Stimulated activated CD4-positive, alpha-beta T cell treated with anti-CD3 and anti-CD28 coated beads, Interleukin-1b, Interleukin-23, amount 100 ng/mL, for 48 hours (primary cell): ENCODE results near the gene PTPRG.
A peak's percentile ranks its signal among the peaks of the same experiment; 100 is the strongest.

Source experiments
- DNase-seq: peaks from one replicate; pipeline ENCODE4 v3.0.0-alpha.2; 2020

Gene PTPRG

DNA sequence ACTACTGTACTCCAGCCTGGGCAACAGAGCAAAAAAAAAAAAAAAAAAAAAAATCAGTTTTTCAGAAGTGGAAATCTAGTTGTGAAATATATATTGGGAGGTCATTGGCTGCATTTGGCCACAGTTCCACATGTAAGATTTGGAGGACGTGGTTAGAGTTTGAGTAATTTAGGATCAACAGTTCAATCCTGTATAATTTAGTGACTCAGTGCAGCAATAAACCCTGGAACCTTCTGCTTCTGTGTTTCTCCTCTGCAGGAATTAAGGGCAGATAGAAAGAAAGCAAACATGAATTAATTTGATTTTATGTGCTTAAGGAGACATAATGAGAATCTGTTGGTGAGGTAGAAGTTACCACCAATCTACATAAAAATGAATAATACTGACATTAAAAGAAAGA lies 347.0 kb downstream of the PTPRG start:
- DNase-seq: no peak

DNA sequence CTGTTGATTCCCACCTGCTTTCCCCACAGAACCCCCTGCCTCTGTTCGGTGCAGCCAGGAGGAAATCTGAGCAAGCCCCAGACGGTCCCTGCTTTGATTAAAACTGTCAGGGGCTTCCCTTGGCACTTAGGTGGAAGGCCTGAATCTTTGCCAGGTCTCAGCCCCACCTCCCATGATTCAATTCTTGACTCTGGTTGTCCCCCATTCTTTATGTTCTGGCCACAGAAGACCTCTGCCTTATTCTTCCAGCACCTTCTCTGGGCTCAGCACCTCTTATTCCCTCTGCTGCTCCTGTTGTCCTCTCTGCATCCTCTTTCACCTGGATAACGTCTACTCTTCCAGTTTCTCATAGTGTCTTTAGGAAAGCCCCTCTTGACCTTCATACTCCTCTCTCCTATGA lies 349.4 kb downstream of the PTPRG start:
- no peak for DNase-seq

DNA sequence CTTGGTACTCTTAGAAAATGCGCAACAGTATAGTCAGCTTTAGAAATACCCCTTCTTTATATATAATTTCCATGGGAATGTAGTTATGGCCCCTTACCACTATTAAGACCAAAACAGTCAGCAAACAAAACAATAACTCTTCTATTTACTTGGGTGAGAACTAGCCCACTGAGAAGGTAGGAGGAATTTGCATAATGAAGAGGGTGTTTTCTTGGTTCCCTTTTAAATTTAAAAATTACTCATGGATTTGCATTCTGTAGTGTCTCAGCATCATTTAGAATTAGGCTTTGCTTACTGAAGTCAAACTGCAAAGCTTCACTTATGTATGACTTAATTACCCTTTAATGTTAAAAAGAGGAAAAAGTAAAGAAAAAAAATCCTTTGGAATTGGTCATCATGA lies 350.8 kb downstream of the PTPRG start:
- DNase-seq: no peak

DNA sequence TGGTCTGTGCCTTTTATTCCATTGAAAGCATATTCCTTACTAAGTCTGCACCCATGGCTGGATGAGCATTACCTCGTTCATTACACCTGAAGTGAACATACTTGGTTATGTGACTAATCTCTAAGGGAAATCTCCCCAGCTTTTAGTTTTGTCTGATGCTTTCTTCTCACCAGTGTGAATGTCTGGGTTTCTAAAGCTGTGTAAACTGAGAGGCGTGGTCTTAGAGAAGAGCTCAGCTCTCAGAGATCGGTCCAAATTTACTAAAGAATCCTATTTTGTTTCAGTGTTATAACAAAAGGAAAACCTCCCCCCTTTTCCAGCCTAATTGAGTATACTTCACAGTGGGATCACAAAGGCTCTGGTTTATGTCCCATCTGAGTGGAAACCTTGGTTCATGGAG lies 352.3 kb downstream of the PTPRG start:
- no peak for DNase-seq

DNA sequence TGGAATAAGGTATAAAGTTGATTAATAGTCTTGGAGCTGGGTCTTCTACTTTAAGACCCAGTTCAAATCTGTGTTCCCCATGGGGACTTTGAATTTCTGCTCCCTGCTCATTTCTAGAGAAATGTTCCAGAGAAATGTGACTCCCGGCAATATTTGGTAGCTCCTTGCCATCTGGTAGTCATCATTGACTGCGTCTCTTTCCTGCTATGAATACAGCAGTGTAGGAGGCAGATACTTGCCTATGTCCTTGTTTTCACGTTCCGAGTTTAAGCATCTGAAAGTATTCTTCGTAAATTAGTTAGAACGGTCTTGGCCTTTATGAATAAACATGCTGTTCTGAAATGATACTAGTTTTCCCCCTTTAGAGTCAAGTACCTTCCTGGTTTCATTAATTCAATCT lies 352.9 kb downstream of the PTPRG start:
- no peak for DNase-seq

DNA sequence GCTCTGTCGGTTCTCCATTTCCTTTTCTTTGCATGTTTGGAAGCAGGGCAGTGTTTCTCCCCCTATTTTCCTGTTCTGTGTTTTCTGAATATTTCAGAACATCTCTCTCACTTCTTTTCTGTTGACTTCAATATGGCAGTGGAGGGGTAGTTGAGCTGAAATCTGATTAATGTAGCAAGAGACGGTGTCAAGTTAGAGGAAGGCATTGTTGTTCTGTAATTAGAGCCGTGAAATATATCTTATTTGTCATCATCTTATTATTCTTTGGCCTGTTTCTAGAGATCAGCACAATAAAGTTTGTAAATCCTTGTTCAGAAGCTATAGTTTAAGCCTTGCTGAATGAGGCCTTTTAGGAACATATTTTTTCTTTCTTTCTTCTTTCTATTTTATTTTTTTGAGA lies 353.9 kb downstream of the PTPRG start:
- DNase-seq: no peak

DNA sequence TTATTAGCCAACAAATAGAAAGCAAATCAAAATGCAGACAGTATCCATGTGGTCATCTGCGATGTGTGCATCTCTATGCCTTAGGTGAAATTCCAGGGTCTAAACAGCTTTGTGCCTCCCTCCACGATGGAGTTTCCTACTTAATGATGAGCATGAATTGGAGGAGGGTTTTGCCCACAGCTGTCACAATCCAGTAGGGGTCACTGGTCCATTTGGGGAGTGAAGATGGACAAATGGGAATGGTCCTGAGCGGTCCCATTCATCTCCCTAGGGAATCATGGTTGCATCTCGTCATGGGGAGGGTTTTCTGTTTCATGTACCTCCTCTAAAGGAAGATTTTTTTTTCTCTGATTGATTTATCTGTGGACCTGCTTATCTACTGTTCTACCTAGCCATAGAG lies 358.0 kb downstream of the PTPRG start:
- DNase-seq: no peak

DNA sequence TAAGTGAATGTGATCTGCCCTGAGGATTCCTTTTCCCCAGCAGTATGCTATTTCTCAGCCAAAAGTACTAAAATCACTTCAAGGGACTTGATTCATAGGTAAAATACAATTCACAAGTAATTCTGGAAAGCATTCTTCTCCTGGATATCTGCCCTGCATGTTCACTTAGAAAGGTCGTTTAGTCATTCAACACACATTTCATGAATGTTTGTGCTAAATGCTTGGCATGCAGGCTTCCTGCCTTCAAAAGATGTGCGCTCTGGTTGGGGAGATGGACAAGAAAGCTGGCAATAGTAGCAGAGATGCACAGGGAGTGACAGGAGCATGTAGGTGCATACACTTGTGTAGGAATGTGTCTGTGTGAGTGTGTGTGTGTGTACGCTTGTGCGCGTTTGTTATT lies 360.7 kb downstream of the PTPRG start:
- no peak for DNase-seq

DNA sequence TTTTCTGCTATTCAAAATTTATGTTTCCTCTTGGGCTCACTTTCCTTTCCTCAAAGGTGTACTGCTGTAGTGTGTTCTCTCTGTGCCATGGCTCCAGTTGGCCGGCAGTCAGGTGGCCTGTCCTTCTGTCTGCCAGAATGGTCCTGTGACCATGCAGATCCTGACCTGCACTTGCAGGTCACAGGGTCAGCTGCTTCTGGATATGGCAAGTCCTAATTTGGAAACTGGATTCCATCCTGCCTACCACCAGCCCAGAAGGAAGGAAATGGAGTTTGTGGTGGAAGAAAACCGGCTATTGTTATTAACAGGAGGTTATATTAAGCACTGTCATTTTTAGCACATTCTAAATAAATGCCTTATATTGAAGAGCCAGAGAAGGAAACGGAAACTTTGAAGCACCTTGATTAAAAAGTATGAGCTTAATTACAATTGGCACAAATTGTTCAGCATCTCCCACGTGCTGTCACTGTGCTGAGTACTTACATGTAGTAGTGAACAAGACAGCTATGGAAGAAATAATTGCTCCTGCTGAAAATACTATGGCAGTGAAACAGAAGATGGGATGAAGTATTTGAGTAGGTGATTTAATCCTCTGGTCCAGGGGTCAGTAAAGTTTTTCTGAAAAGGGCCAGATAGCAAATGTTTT lies 362.8 kb downstream of the PTPRG start:
- no peak for DNase-seq

DNA sequence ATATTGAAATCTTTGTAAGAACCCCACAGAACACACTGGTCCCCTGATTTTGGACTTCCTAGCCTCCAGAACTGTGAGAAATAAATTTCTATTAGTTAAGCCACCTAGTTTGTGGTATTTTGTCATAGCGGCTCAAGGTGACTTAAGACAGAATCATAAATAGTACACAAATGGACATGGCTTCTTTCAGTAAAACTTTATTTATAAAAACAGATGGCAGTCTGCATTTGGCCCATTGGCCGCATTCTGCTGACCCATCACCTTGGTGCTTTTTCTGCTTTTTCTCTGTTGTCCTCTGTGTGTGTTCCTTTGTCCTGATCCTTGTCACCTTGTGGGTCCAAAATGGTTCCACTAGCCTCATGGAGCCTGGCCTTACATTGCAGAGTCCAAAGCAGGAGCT lies 363.6 kb downstream of the PTPRG start:
- DNase-seq: no peak

DNA sequence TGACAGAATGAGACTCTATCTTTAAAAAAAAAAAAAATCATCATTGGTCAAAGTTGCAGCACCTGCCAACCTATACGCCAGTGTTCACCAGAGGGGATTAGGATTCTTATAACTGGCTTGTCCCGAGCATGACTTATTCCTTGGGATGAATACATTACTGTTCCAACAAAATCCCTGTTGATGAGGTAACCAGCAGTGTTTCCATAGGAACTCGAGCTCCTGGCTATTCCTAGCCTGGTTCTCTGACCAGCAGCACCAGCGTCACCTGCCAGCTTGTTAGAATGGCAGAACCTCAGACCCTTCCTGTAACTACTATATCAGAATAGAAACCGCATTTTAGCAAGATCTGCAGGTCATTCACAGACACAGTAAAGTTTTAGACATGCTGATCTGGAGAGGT lies 364.4 kb downstream of the PTPRG start:
- no peak for DNase-seq

DNA sequence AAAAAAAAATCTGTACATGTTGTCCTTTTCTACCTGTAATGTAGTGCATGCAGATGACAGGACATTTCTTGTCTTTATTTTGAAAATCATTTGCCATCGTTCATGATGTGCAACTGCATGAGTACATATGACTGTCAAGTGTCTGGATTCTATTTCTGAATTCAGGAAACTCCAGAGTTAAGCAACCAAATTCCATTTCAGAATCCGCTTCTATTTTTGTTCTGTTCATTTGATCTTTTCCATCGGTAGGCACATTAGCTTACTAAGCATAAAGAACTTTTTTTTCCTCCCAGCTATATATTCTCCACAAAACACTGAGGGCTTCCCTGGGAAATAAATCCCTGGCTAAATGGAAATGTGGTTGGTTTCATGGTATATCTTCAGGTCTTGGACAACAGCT lies 365.6 kb downstream of the PTPRG start:
- DNase-seq: no peak

DNA sequence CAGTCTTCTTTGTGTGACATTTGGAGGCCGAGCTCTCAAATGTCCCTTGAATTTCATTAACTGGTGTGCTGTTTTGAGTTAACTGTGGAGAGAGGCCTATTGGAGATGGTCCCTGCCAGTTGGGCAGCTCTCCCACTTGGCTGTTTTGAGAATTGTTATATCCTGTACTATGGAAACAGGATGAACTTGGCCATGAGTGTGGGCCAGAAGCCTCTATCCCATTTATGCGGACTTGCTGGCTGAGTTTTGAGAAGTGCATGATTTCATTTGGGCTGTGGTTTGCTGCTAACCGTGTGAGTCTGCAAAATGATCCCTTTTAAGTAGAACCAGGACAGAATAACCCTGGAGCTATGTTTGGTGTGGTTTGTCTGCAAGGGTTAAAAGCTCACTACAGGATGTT lies 366.0 kb downstream of the PTPRG start:
- no peak for DNase-seq

DNA sequence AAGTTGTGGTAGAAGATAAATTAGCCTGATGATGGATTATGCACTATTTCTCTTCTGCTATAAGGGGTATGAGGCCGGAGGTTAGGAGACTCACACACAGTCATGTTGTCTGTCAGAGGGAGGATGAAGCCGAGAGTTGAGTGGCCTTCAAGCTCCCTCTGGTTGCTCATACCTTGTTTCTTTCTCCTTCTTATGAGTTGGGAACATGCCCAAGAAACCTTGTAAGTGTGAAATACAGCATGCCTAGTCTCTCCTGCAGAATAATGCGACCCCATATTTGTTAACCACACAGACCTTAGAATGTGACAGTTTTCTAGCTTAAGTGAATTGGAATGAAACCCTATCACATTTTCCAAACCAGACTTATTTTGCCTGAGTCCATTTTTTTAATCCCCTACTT lies 366.7 kb downstream of the PTPRG start:
- no peak for DNase-seq

DNA sequence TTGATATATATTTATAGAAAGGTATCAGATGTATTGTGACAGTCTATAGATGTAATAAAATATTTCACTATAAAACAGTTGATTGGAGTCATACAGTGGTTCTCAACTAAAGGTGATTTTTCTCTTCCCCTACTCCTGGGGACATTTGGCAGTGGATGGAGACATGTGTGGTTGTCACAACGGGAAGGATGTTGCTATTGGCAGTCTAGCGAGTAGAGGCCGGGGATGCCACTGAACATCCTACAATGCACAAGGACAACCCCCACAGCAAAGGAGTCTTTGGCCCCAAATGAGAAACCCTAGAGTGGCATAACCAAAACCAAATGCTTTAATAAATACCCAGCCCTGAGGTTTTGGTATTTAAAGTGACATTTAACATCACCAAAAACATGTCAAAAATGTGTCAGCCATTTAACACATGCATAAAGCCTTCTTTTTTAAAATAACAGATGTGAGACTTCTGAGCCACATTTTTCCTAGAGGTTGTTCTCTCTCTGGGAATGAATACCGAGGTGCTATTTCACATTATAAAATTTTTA lies 367.5 kb downstream of the PTPRG start:
- no peak for DNase-seq

DNA sequence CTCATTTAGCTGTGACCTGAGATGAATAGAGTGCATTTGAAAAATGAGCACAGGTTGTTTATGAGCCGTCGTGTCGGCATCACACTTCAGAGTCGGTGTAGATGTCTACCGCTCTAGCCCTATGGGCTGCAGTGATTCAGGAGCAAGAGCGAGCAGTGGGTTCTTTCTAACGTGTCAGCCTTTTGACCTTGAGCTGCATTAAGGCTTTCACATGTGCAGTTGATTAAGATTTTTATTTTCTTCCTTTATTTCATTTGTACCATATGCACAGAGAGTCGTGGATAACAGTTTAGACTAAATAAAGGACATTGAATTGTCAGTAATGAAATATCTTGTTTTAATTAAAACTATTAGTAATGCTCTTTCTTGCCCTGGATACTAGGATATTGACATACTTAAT lies 368.2 kb downstream of the PTPRG start:
- DNase-seq: no peak

DNA sequence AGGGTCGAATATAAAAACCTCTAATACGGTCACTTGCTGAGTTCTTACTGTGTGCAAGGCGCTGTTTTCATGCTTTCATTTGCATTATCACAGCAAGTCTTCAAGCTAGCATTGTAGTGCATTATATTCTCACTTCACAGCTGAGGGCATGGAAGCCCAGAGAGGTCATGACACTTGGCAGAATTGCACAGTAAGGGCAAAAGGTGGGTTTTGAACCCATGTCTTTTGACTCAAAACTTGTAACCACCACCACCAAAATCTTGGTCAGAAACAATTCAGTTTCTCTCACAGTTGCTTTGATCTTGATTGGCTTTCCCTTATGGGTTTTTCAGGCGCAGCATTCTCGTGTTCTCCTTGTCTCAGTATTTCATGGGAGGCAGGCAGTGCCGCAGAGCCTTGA lies 371.1 kb downstream of the PTPRG start:
- DNase-seq: no peak

DNA sequence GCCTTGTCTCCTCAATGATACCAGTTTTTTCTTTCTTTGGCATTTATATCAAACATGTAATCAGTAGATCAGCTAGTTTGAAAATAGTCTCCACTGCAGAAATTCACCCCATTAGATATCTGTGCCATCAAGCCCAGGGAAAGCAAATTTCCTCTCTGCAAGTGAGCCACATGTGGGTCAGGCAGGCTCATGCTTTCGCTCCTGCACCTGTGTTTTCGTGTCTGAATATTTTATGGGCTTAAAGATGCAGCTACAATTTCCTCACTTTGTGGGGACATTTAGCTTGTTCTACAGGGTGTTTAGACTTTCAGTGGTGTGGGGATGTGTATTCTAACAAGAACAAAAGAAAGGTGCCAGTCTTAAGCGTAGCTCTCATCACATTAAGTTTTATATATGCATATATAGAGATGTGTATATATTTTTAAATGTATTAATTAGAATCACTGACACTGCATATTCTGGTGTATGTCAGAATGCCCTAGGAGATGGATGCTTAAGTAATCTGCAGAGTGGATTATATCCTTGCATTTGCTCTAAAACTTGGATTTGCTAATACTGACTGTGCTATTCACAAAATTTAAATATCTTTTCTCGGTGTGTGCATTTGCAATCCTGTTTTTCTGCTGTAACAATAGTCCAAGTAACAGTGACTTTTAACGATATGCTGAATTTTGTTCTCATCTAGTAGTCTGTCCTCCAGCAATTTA lies 372.6 kb downstream of the PTPRG start:
- DNase-seq: no peak

DNA sequence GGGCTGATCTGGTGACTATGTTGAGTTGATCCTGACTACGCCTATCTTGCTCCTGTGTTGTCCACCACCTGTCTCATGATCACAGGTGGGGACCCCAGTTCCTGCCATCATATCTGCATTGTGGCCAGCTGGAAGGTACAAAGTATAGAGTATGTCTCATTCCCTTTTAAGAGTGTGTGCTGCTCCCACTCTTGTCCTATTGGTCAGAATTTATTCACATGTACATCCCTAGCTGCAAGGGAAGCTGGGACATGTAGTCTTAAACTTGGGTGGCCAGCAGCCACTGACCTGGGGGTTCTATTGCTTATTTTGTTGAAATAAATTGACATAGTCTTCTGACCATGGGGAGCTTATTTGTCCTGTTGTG lies 373.1 kb downstream of the PTPRG start:
- no peak for DNase-seq

DNA sequence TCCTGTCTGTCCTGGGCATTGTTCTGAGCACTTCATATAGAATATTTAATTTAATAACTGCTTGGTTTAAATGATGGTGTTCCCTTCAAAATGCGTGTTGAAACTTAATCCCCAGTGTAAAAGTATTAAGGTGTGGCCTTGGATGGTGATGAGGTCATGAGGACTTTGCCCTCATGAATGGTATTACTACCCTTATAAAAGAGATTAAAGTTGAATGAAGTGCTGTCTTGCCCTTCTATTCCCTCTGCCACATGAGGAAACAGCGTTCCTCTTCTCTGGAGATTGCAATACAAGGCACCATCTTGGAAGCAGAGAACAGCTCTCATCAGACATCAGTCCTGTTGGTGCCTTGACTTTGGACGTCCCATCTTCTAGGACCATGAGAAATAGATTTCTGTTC lies 374.4 kb downstream of the PTPRG start:
- DNase-seq: no peak

DNA sequence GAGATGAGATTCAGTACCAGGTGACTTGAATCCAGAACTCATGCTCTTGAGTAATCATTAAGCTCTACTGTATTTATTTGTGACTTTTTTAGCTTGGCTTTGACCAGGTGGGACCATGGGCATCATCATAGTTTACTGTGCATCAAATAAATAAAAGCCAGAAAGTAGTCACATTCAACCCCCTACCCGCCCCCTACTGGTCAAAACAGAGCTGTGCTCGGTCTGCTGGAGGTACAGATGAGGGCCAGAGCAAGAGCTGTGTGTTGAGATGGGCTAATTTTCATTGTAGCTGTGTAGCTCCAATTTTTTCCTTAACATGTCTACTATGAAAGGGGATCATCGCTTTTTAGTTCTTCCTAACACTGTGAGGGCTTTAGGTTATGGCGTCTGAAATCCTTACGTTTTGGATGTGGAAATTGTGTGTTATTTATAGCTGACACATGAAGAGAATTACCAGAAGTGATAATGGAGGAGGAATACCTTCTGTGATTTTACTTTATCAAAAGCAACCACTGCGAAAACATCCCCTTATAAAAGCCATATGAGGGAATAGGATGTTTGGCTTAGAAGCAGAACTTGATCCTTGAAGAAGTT lies 375.1 kb downstream of the PTPRG start:
- DNase-seq: peak; percentile 14

DNA sequence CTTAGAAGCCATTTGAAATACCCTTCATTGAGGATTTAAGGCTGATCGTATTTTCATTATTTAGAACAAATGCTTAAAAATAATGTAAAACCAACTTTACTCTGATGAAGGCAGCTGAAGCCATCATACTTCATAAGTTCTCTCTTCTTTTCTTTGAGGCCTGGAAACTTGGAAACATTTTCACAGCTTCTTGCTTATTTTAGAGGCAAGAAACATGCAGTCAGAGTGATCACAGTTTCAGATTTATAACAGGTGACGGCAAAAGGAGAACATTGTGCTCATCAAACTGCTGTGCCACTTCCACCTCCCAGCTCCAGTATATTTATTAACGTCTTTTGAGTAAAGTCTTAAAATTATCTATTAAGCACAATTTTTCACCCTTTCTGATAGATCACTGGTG lies 376.1 kb downstream of the PTPRG start:
- DNase-seq: no peak

DNA sequence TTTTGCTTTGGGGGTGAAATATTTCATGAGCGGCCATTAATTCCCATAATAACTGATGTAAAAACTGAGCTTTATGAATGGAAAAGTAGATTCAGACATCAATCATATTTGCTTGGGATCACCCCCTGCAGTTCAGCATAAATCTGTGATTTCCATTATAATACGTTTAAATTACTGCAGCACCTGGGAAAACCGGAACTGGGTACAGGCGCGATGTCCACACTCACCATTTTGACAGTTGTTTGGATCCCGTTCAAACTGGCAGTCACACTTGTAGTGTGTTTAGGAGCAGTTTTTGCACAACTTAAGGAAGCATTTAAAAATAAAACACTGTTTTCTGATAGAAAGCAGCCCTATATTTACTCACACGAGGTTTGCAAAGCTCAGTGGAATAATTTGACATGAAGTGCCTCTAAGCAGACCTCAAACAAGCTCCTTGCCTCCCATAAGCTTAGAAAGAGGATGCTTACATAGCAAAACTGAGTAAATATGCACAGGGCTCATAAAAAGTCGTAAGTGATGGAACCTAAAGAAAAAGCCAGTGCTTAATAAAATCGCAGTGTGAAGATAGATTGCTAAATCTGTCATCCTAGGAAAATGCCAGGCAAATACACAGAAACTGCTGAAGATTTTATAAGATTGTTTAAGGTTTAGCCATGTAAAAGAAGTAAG lies 377.6 kb downstream of the PTPRG start:
- DNase-seq: no peak

DNA sequence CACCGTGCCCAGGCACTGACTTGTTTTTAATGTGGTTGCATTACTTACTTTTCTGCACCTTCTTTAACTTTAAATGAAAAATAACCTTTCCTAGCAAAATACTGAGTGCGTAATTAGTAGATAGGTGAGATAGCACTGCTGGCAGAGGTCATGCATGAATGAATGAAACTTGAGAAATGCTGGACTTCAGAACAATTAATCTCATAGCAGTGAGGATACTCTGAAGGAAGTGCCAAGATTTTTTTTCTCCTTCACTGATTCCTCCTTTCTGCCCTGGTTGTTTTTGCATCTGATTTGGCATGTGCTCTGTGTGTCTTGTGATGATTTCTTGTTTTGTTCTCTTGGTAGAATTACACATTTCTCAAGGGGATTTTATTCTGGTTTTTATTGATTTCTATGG lies 378.9 kb downstream of the PTPRG start:
- no peak for DNase-seq
